A549 (cell line): Measurements from ENCODE around the gene FAM221A. TPM values are rescaled to one million over a fixed set of nuclear protein-coding genes. Genes with fewer than 3 reads are reported as not detected.

ENCODE experiments used
- ATAC-seq, 2 experiments: fragments of 200-7000 bp in 1 of 2; fragments of >200 bp in 1 of 2; cut with Nextera tagmentation in 1 of 2; cut with Tn5 transposase in 1 of 2; 3 replicates each; pipeline versions ENCODE4 v1.8.0 to v1.9.1; 2018 to 2020; ENCODE audit warnings: mild to moderate bottlenecking in 1 of 2, moderate library complexity in 1 of 2
- CTCF ChIA-PET: fragments of 300-600 bp; sonication (Branson Sonifier 250); formaldehyde crosslinking; extraction: SDS; loops from one replicate; lab custom pipeline; 2021; ENCODE audit warnings: antibody characterized with exemption, inconsistent platforms; lab: Yijun Ruan, JAX
- POLR2A ChIA-PET: fragments of 350-600 bp; formaldehyde crosslinking; extraction: SDS; loops from one replicate; lab custom pipeline; 2021; ENCODE audit warnings: antibody characterized with exemption, inconsistent platforms; lab: Yijun Ruan, JAX
- DNase-seq, 2 experiments: peaks; one replicate each; pipeline versions ENCODE4 v3.0.0 to v3.0.0-alpha.2; 2011 to 2016; ENCODE audit warnings: low read depth in 1 of 2, low spot score in 1 of 2
- FAIRE-seq: peaks from 2 replicates; lab custom pipeline; 2011; peaks lifted over from hg19 to GRCh38; lab: Jason Lieb, UNC
- H3K27ac ChIP-seq, 2 experiments: fragments of >200 bp; sonication (Bioruptor Twin); formaldehyde crosslinking; 3 replicates each; pipeline ENCODE4 v1.5.1; 2016 to 2017
- H3K4me1 ChIP-seq: fragments of >200 bp; sonication (Bioruptor Twin); formaldehyde crosslinking; 3 replicates; pipeline ENCODE4 v1.6.1; 2016
- H3K4me2 ChIP-seq: fragments of >200 bp; sonication (Bioruptor Twin); formaldehyde crosslinking; 3 replicates; pipeline ENCODE4 v1.6.1; 2016
- H3K4me3 ChIP-seq: fragments of >200 bp; sonication (Bioruptor Twin); formaldehyde crosslinking; 3 replicates; pipeline ENCODE4 v1.5.1; 2016
- H3K9me3 ChIP-seq: fragments of >200 bp; sonication (Bioruptor Twin); formaldehyde crosslinking; 3 replicates; pipeline ENCODE4 v1.6.1; 2016
- CBX2 ChIP-seq: fragments of 200-600 bp; sonication (generic); IDR thresholded peaks from 2 replicates; pipeline ENCODE4 v1.6.1; 2016; ENCODE audit warnings: low read depth, mild to moderate bottlenecking, borderline replicate concordance
- CEBPB ChIP-seq, 2 experiments: fragments of >200 bp in 1 of 2; sonication (Bioruptor Twin) in 1 of 2; formaldehyde crosslinking in 1 of 2; IDR thresholded peaks; 2 replicates each; pipeline ENCODE4 v1.6.1; 2012 to 2016
- CHD2 ChIP-seq: fragments of 150-350 bp; IDR thresholded peaks from 2 replicates; pipeline ENCODE4 v1.6.1; 2014; ENCODE audit warnings: low read length; ENCODE audit not compliant: partially characterized antibody
- CTCF ChIP-seq: fragments of >200 bp; sonication (Bioruptor Twin); formaldehyde crosslinking; IDR thresholded peaks from 3 replicates; pipeline ENCODE4 v1.5.1; 2016
- GATA3 ChIP-seq: IDR thresholded peaks from 2 replicates; pipeline ENCODE4 v1.6.1; 2012; ENCODE audit warnings: borderline replicate concordance
- HDAC2 ChIP-seq: fragments of 200-600 bp; sonication (generic); IDR thresholded peaks from 2 replicates; pipeline ENCODE4 v1.6.1; 2016
- HES2 ChIP-seq: fragments of >200 bp; sonication (Bioruptor Twin); formaldehyde crosslinking; IDR thresholded peaks from 2 replicates; pipeline ENCODE4 v1.6.1; 2016
- HOXB5 ChIP-seq: fragments of 250-450 bp; sonication (Bioruptor Pico); IDR thresholded peaks from 2 replicates; pipeline ENCODE4 v1.5.0; 2020; ENCODE audit warnings: mild to moderate bottlenecking, moderate library complexity
- JUN ChIP-seq, 2 experiments: fragments of >200 bp; sonication (Bioruptor Twin); formaldehyde crosslinking; IDR thresholded peaks; 2 replicates in 1 of 2; 3 replicates in 1 of 2; pipeline ENCODE4 v1.6.1; 2016 to 2017
- MAFK ChIP-seq: fragments of 450-650 bp; IDR thresholded peaks from 2 replicates; pipeline ENCODE4 v1.6.1; 2014; ENCODE audit not compliant: partially characterized antibody
- MAZ ChIP-seq: fragments of 150-350 bp; IDR thresholded peaks from 2 replicates; pipeline ENCODE4 v1.6.1; 2014; ENCODE audit warnings: antibody characterized with exemption, low read depth, low read length, borderline replicate concordance
- PBX3 ChIP-seq: IDR thresholded peaks from 2 replicates; pipeline ENCODE4 v1.6.1; 2012
- POLR2AphosphoS2 ChIP-seq: conservative IDR thresholded peaks from 2 replicates; pipeline ENCODE4 v1.6.1; 2012; ENCODE audit warnings: low read length, improper control_type of control experiment, inconsistent platforms
- RAD21 ChIP-seq, 2 experiments: fragments of >200 bp in 1 of 2; sonication (Bioruptor Twin) in 1 of 2; formaldehyde crosslinking in 1 of 2; IDR thresholded peaks in 1 of 2; conservative IDR thresholded peaks in 1 of 2; 2 replicates in 1 of 2; 3 replicates in 1 of 2; pipeline ENCODE4 v1.6.1; 2012 to 2018; ENCODE audit warnings: inconsistent platforms in 1 of 2
- TFCP2L1 ChIP-seq: fragments of 250-450 bp; sonication (Bioruptor Pico); IDR thresholded peaks from 2 replicates; pipeline ENCODE4 v1.5.0; 2021; ENCODE audit warnings: mild to moderate bottlenecking
- TP53 ChIP-seq: fragments of 250-450 bp; sonication (Bioruptor Pico); IDR thresholded peaks from 2 replicates; pipeline ENCODE4 v1.5.0; 2021; ENCODE audit warnings: mild to moderate bottlenecking, moderate library complexity
- USF2 ChIP-seq: fragments of 450-650 bp; IDR thresholded peaks from 2 replicates; pipeline ENCODE4 v1.6.1; 2014; ENCODE audit warnings: antibody characterized with exemption
- ZC3H11A ChIP-seq: fragments of 450-650 bp; IDR thresholded peaks from 2 replicates; pipeline ENCODE4 v1.6.1; 2014; ENCODE audit warnings: antibody characterized with exemption, mild to moderate bottlenecking
- ZFP36 ChIP-seq: fragments of 450-650 bp; IDR thresholded peaks from 2 replicates; pipeline ENCODE4 v1.6.1; 2014; ENCODE audit warnings: borderline replicate concordance; ENCODE audit not compliant: partially characterized antibody
- ZNF302 ChIP-seq: fragments of 250-450 bp; sonication (Bioruptor Pico); IDR thresholded peaks from 2 replicates; pipeline ENCODE4 v1.9.0; 2021; ENCODE audit warnings: inconsistent platforms, mild to moderate bottlenecking, moderate library complexity
- ZSCAN20 ChIP-seq: fragments of 250-450 bp; sonication (Bioruptor Pico); IDR thresholded peaks from 2 replicates; pipeline ENCODE4 v1.8.0; 2022; ENCODE audit warnings: mild to moderate bottlenecking, moderate library complexity
- WGBS: methylation state at CpG from one replicate; pipeline ENCODE4 v1.1.6; 2017; ENCODE audit errors: missing lambda C conversion rate; 5-methylcytosine and 5-hydroxymethylcytosine counted together
- polyA plus RNA-seq, 4 experiments: library from polyadenylated mRNA; depleted of rRNA in 3 of 4; stranded (reverse); fragments of >200 nt; fragmentation: RNase III in 1 of 4; extraction: RNeasy Plus Mini Kit Qiagen cat#74134 plus additional on column Dnase treatment in 1 of 4; gene quantifications; 2 replicates in 3 of 4; 3 replicates in 1 of 4; pipeline ENCODE4 v1.2.3, GENCODE V29; 2011 to 2017

The FAM221A gene
- polyA plus RNA-seq, 2 of the 4 experiments (the other 2 are of a cell fraction) = 0.94 to 1.8 TPM

- TF ChIP-seq HES2 = no peak
- TF ChIP-seq, all 56 proteins: peak for 0
Measured at GRCh38 chr7:23633417-23633816, 46.6 kb upstream of the FAM221A start (continued).

GRCh38 chr7:23645822-23646221 lies 34.2 kb upstream of the FAM221A start:
- POLR2A ChIA-PET = no interaction called here
- Histone ChIP-seq H3K4me1 (no peaks in the 10 kb centered on the region), H3K9me3 (no peaks in the 10 kb centered on the region), H3K27ac (no peak overlapping the region), H3K4me3 (no peak overlapping the region), H3K4me2 (no peak overlapping the region)
- DNase-seq (no peak), ATAC-seq (no peak), FAIRE-seq (no peak)
- whole genome bisulfite sequencing = 84% methylated on average over 1 of the region's 1 CpG
- TF ChIP-seq ZSCAN20 (CRISPR knock-in tag) (no peak), TP53 (no peak), CBX2 (no peak), CHD2 (no peak), ZFP36 (no peak), HES2 (no peak), MAZ (no peak), CEBPB (IDR thresholded peaks at IDR 0.05) (no peak), JUN (IDR thresholded peaks at IDR 0.05) (no peak), CTCF (no peak), TFCP2L1 (no peak)
- CTCF ChIA-PET = no interaction called here

GRCh38 chr7:23653942-23654341 lies 26.1 kb upstream of the FAM221A start:
- Histone ChIP-seq H3K9me3 (peaks cover 26% of the 10 kb centered on the region), H3K4me1 (no peaks in the 10 kb centered on the region), H3K4me3 (no peak overlapping the region), H3K4me2 (no peak overlapping the region), H3K27ac (no peak overlapping the region)
- ChIA-PET CTCF (interaction anchor here (0.9 kb wide), 1 partner anchor 30 kb away, joined by 3 read pairs; no protein-coding TSS in a partner anchor), POLR2A (no interaction called here)
- FAIRE-seq (no peak), DNase-seq (no peak), ATAC-seq (no peak)
- 53% methylated on average over 5 of the region's 5 CpGs for WGBS
- no peak for TF ChIP-seq GATA3
- TF ChIP-seq PBX3 = no peak
- no peak for TF ChIP-seq JUN (IDR thresholded peaks at IDR 0.05)
- no peak for TF ChIP-seq USF2
- TF ChIP-seq POLR2AphosphoS2 = no peak
- no peak for TF ChIP-seq TFCP2L1
- no peak for TF ChIP-seq ZC3H11A

- no peak for TF ChIP-seq HDAC2
- TF ChIP-seq RAD21 (conservative IDR thresholded peaks at IDR 0.05 in 1 of 2, IDR thresholded peaks at IDR 0.05 in 1 of 2) = peak; percentile 22 to 69; a peak in 2 of 5 replicates
- TF ChIP-seq ZNF302 (CRISPR knock-in tag) = no peak
- no peak for TF ChIP-seq MAFK
- TF ChIP-seq HOXB5 (CRISPR knock-in tag) = no peak
- no peak for TF ChIP-seq PBX3
- TF ChIP-seq HES2 = no peak
- no peak for TF ChIP-seq USF2
- 0 out of 3 replicates have a peak, but pooled peaks have one; percentile 22 for TF ChIP-seq CTCF
- no peak for TF ChIP-seq ZSCAN20 (CRISPR knock-in tag)
- FAIRE-seq (no peak), ATAC-seq (peak in 1 of 2 experiments; percentile 67; a peak in 3 of 6 replicates), DNase-seq (peak; percentile 13 to 55)
- no peak overlapping the region for H3K4me2 ChIP-seq
- no peak overlapping the region for H3K27ac ChIP-seq
- ChIA-PET POLR2A (no interaction called here), CTCF (interaction anchor here (0.9 kb wide), 1 partner anchor 30 kb away, joined by 3 read pairs; no protein-coding TSS in a partner anchor)
- H3K4me1 ChIP-seq = no peaks in the 10 kb centered on the region
- WGBS = 0% methylated on average over 1 of the region's 1 CpG
- H3K4me3 ChIP-seq = no peak overlapping the region
- peaks cover 28% of the 10 kb centered on the region for H3K9me3 ChIP-seq
Measured at GRCh38 chr7:23654508-23654907, 25.5 kb upstream of the FAM221A start.
